Astrocyte of the cerebellum (primary cell): ENCODE data around the gene PRPF19.

Source experiments
- DNase-seq: peaks from one replicate; pipeline ENCODE4 v3.0.0-alpha.2; 2011; ENCODE audit warnings: low read depth
- H3K4me3 ChIP-seq: 2 replicates; pipeline ENCODE4 v1.5.1; 2011; ENCODE audit warnings: mild to moderate bottlenecking, low read depth, low read length, moderate library complexity
- in situ Hi-C: cut with HindIII; loops from 2 replicates; pipeline ENCODE4 v1.10.0; 2017; ENCODE audit warnings: low sequenced_read_pairs
- TF ChIP-seq, protein P1 (sequence below): IDR thresholded peaks from 2 replicates; pipeline ENCODE4 v1.5.1; 2012; ENCODE audit warnings: low read length, low read depth, moderate library complexity, mild to moderate bottlenecking; ENCODE audit errors: missing control alignments

PRPF19 gene

DNA sequence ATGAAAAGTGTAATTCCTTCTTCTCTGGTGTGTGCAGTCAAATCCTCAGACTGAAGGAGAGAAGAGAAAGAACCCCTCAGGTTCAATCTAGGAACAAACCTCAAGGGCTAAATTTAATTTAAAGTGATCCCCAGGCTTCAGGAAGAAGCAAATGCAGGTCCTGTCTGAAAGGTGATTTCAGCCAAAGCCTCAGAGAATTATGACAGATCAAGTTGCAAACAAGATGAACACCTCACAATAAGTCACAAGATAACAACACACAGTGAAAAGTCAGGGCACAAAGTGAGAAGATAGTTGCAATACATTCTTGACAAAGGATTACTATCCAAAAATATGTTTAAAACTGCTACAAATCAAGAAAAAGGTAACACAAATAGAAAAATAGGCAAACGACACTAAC is 27.3 kb downstream of the PRPF19 start:
- TF ChIP-seq, protein P1, sequence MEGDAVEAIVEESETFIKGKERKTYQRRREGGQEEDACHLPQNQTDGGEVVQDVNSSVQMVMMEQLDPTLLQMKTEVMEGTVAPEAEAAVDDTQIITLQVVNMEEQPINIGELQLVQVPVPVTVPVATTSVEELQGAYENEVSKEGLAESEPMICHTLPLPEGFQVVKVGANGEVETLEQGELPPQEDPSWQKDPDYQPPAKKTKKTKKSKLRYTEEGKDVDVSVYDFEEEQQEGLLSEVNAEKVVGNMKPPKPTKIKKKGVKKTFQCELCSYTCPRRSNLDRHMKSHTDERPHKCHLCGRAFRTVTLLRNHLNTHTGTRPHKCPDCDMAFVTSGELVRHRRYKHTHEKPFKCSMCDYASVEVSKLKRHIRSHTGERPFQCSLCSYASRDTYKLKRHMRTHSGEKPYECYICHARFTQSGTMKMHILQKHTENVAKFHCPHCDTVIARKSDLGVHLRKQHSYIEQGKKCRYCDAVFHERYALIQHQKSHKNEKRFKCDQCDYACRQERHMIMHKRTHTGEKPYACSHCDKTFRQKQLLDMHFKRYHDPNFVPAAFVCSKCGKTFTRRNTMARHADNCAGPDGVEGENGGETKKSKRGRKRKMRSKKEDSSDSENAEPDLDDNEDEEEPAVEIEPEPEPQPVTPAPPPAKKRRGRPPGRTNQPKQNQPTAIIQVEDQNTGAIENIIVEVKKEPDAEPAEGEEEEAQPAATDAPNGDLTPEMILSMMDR = no peak
- in situ Hi-C loops = no loop called here
- DNase-seq = no peak
- no peak overlapping the region for H3K4me3 ChIP-seq

DNA sequence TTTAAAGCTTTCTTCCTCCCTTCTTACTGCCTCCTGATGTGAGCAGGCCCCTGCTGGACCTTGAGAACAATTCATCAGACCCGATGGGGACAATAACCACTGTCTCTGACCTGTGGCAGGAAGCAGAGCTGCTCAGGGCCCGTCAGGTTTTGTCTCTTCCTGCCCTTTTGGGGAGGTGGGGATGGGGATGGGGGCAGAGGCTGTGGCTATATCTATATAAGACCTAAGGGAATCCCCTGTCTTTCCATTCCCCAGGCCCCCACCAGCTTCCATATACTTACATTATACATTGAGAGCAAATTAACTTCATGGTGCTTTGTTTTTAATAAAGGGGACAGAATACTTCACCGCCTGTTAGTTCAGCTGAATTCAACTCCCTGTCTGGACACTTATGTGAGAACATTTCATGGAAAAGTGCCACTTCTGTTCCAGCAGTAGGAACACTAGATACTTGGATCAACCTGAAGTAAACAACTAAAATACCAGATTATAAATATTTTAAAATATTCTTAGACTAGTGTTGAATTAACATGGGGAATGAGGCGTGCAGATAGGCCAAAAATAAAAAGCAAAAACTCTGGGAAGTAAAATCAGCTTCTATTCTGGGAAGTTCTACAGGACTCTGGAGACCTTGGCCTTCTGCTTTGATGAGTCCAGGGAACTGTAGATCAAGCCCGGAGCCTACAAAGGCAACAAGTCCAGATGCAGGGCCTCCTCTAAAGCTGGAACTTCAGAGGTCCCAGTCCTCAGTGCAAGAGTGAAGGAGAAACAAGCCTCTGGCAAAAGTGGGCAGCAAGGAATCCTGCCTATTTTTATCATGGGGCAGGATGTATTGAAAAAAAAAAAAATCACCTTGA is 27.9 kb downstream of the PRPF19 start:
- TF ChIP-seq, protein P1 = no peak
- DNase-seq = no peak
- H3K4me3 ChIP-seq = no peak overlapping the region
- in situ Hi-C loops = no loop called here

DNA sequence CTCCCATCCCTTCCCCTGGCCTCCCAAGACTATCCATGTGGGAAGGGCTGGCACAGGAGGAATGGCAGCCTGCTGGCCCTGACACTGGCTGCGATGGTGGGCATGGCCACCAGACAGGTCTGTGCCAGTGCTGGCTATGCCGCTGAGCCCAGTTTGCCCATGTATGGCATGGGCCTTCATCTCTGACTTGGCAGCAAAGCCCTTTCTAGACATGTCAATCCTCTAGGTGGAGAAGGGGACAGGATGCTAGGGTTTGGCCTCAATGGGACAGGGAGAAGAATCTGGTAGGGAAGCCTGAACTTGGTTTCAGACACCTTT is 30.3 kb downstream of the PRPF19 start:
- TF ChIP-seq, protein P1 = no peak
- no peak for DNase-seq
- H3K4me3 ChIP-seq = no peak overlapping the region
- in situ Hi-C loops = no loop called here

DNA sequence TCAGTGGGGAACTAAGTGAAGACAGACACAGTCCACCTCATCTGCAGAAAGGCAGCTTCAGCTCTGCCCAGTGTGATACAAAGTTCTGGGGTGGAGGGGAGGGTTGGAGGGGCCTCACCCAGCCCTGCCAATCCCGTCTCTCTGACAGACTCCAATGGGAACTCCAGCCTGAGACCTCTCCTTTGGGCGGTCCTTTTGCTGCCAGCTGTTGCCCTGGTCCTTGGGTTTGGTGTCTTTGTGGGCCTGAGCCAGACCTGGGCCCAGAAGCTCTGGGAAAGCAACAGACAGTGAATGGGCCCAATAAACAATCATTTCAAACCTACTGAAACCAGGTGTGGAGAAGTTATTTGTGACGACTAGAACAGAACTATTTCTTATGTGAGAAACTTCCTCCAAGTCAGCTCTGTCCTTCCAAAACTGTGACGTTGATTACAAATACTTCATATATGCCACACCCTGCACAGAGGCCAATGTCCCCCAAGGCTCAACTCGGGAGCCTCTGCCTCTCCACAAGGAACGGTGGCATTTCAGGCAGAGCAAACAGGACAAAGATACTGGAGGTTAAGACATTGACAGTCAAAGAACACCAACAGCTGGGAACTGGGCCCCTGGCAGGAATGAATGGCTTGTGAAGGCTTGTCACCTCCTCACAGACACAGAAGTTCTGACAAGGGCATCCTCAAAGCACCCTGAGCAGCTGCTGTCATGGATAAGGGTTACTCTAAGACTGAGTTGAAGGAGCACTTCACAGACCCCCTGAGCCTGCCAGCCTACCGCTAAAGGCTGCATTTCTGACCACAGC is 30.8 kb downstream of the PRPF19 start:
- in situ Hi-C loops = no loop called here
- TF ChIP-seq, protein P1 = no peak
- DNase-seq = no peak
- no peak overlapping the region for H3K4me3 ChIP-seq

DNA sequence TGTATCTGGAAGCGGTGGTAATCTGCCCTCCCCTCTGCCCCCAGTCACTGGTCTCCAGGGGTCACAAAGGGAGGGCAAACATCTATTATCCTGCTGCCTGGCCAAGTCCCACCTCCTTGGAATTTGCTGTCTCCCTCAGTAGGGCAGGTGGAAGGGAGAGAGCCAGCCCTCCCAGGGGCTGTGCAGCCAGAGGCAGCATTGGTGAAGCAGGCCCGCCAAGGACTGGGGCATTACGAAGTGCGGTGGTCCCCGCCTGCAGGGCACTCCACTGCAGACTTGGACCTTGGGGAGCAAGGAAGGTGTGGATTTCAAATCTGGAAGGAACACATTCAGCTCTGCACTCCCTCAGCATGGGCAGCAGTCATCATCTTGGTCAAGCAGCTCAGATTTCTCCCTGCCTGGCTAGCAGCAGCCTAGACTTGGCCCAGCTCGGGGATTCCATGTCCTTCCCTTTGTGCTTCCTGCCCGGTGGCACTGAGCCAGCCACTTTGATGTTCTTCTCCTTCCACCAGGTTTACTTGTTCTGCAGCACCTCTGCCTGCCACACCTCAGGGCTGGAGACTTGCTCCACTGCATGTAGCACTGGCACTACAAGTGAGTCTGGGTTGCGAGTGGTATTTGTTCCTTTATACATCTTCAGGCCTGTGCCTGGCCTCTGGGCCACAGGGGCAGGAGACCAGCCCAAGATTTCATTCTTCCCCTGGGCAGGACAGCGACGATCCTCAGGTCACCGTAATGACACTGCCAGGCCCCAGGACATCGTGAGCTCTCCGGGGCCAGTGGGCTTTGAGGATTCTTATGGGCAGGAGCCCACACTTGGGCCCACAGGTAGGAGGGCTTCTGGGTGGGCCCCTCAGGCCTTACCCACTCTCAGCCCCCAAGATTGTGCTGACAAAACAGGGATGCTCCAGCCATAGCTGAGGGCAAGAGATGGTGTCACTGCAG is 31.7 kb downstream of the PRPF19 start:
- no peak for DNase-seq
- in situ Hi-C loops = no loop called here
- H3K4me3 ChIP-seq = no peak overlapping the region
- TF ChIP-seq, protein P1 = no peak

DNA sequence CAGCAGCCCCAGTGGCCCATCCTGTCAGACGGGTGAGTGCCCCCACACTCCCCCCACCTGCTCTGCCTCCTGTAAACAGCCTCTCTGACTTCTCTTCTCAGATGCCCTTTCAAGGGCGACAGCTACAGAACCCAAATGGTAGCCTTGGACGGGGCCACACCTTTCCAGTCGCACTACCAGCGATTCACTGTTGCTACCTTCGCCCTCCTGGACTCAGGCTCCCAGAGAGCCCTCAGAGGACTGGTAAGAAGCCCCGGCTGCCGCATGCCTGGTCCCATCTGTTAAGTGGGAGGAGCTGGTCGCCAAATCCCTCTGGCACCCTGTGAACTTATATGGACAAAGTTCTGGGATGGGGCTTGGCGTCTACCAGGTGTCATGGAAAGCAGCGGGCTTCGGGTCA is 32.9 kb downstream of the PRPF19 start:
- in situ Hi-C loops = no loop called here
- no peak for DNase-seq
- no peak overlapping the region for H3K4me3 ChIP-seq
- TF ChIP-seq, protein P1 = no peak
